GM23338 (cell line): ENCODE measurements around the gene VHLL. TPM values are rescaled to one million over a fixed set of nuclear protein-coding genes. Genes with fewer than 3 reads are reported as not detected.

Experiments used
- ATAC-seq: fragments of 200-7000 bp; cut with Tn5 transposase; 3 replicates; pipeline ENCODE4 v1.9.1; 2020
- DNase-seq: peaks from one replicate; pipeline ENCODE4 v3.0.0-alpha.2; 2015; ENCODE audit warnings: low spot score
- H2AFZ ChIP-seq: fragments of 200-600 bp; sonication (generic); 2 replicates; pipeline ENCODE4 v1.8.0; 2016; ENCODE audit warnings: antibody characterized with exemption, mild to moderate bottlenecking, moderate library complexity
- H3F3A ChIP-seq: fragments of 200-600 bp; sonication (generic); replicated peaks from 2 replicates; pipeline ENCODE4 v1.8.0; 2017; ENCODE audit warnings: antibody characterized with exemption, mixed run types, low read depth
- H3K27ac ChIP-seq: fragments of 200-600 bp; sonication (generic); 2 replicates; pipeline ENCODE4 v1.6.1; 2016; ENCODE audit warnings: low read depth
- H3K27me3 ChIP-seq: fragments of 200-600 bp; sonication (generic); 2 replicates; pipeline ENCODE4 v1.8.0; 2016; ENCODE audit warnings: mild to moderate bottlenecking, mixed run types, moderate library complexity; ENCODE audit not compliant: insufficient read depth
- H3K36me3 ChIP-seq: fragments of 200-600 bp; sonication (generic); 2 replicates; pipeline ENCODE4 v1.8.0; 2016; ENCODE audit warnings: mild to moderate bottlenecking; ENCODE audit not compliant: insufficient read depth
- H3K4me1 ChIP-seq: fragments of 200-600 bp; sonication (generic); 2 replicates; pipeline ENCODE4 v1.8.0; 2016; ENCODE audit warnings: mild to moderate bottlenecking, moderate library complexity; ENCODE audit not compliant: insufficient read depth
- H3K4me2 ChIP-seq: fragments of 200-600 bp; sonication (generic); 2 replicates; pipeline ENCODE4 v1.7.1; 2017; ENCODE audit warnings: mixed run types
- H3K4me3 ChIP-seq: fragments of 200-600 bp; sonication (generic); 2 replicates; pipeline ENCODE4 v1.6.1; 2016; ENCODE audit warnings: mixed run types
- H3K79me2 ChIP-seq: fragments of 200-600 bp; sonication (generic); replicated peaks from 2 replicates; pipeline ENCODE4 v1.8.0; 2017; ENCODE audit warnings: mild to moderate bottlenecking; ENCODE audit not compliant: insufficient read depth
- H3K9me2 ChIP-seq: fragments of 200-600 bp; sonication (generic); 2 replicates; pipeline ENCODE4 v1.8.0; 2017; ENCODE audit not compliant: insufficient read depth
- H4K20me1 ChIP-seq: fragments of 200-600 bp; sonication (generic); replicated peaks from 2 replicates; pipeline ENCODE4 v1.8.0; 2017; ENCODE audit warnings: mild to moderate bottlenecking; ENCODE audit not compliant: insufficient read depth
- H3K27ac Mint-ChIP-seq: 2 replicates; pipeline ENCODE4 v1.8.0; 2020; ENCODE audit warnings: inconsistent platforms, mild to moderate bottlenecking, moderate library complexity, mixed read lengths
- H3K27me3 Mint-ChIP-seq: 3 replicates; pipeline ENCODE4 v1.8.0; 2022; ENCODE audit warnings: low read depth, mild to moderate bottlenecking, moderate library complexity, mixed read lengths, inconsistent platforms; ENCODE audit not compliant: insufficient read depth, poor library complexity
- H3K36me3 Mint-ChIP-seq: 3 replicates; pipeline ENCODE4 v1.8.0; 2021; ENCODE audit warnings: low read depth, mild to moderate bottlenecking, inconsistent platforms, moderate library complexity, mixed read lengths
- H3K4me1 Mint-ChIP-seq: 3 replicates; pipeline ENCODE4 v1.8.0; 2020; ENCODE audit warnings: mild to moderate bottlenecking, inconsistent platforms, mixed read lengths
- H3K4me3 Mint-ChIP-seq: 3 replicates; pipeline ENCODE4 v1.8.0; 2021; ENCODE audit warnings: moderate library complexity, mild to moderate bottlenecking, inconsistent platforms, mixed read lengths
- H3K9me3 Mint-ChIP-seq: 3 replicates; pipeline ENCODE4 v1.8.0; 2020; ENCODE audit warnings: moderate library complexity, mild to moderate bottlenecking, inconsistent platforms, mixed read lengths
- CTCF ChIP-seq, 2 experiments: fragments of 200-600 bp in 1 of 2; sonication (generic) in 1 of 2; conservative IDR thresholded peaks; 2 replicates each; pipeline versions ENCODE4 v1.5.1 to v1.6.1; 2016 to 2017; ENCODE audit warnings: antibody characterized with exemption in 2 of 2, low read depth in 2 of 2, mild to moderate bottlenecking in 2 of 2, moderate library complexity in 1 of 2
- EZH2phosphoT487 ChIP-seq: fragments of 200-600 bp; sonication (generic); IDR thresholded peaks from one replicate; pipeline ENCODE4 v1.8.1; 2018; ENCODE audit warnings: antibody characterized with exemption; ENCODE audit not compliant: unreplicated experiment
- ZNF462 ChIP-seq: fragments of 250-450 bp; sonication (Bioruptor Pico); IDR thresholded peaks from 2 replicates; pipeline ENCODE4 v1.5.0; 2020; ENCODE audit warnings: mild to moderate bottlenecking, moderate library complexity
- polyA plus RNA-seq: library from polyadenylated mRNA; unstranded; fragments of >200 nt; fragmentation: Nextera tagmentation; extraction: Ambion mirVana; gene quantifications from 2 replicates; pipeline ENCODE4 v1.2.1, GENCODE V29; 2016
- total RNA-seq: library from RNA; depleted of rRNA; stranded (reverse); fragments of >200 nt; shearing (Covaris generic); gene quantifications from 2 replicates; pipeline ENCODE4 v1.2.3, GENCODE V29; 2014

VHLL gene
- total and polyA plus RNA-seq, 2 experiments from 2014 or later, result not detected

GRCh38 chr1:156276966-156277381, 22.1 kb downstream of the VHLL start (continued):
- TF ChIP-seq ZNF462 (CRISPR knock-in tag), result no peak

GRCh38 chr1:156276532-156276931, 22.6 kb downstream of the VHLL start:
- Histone ChIP-seq H4K20me1 (peaks cover 55% of the 10 kb centered on the region), H3K36me3 (peaks cover 75% of the 10 kb centered on the region), H2AFZ (no peak overlapping the region), H3K79me2 (peaks cover 37% of the 10 kb centered on the region), H3K4me3 (no peak overlapping the region), H3K27me3 (no peaks in the 10 kb centered on the region), H3K27ac (no peak overlapping the region), H3F3A (peaks cover 47% of the 10 kb centered on the region; the same call in 1 of the 2 replicates), H3K9me2 (no peaks in the 10 kb centered on the region), H3K4me2 (no peak overlapping the region), H3K4me1 (peaks cover 5% of the 10 kb centered on the region)
- Mint-ChIP-seq H3K4me1 (peaks cover 7% of the 10 kb centered on the region), H3K9me3 (no peaks in the 10 kb centered on the region), H3K27ac (no peak overlapping the region), H3K4me3 (no peak overlapping the region), H3K36me3 (peaks cover 74% of the 10 kb centered on the region), H3K27me3 (peaks cover 9% of the 10 kb centered on the region)
- no peak for TF ChIP-seq CTCF (conservative IDR thresholded peaks at IDR 0.05; ENCODE audit: low read depth in 2 of 2)
- TF ChIP-seq EZH2phosphoT487, result no peak
- TF ChIP-seq ZNF462 (CRISPR knock-in tag), result no peak
- ATAC-seq (no peak), DNase-seq (no peak)
